Endodermal cell (in vitro differentiated cells): ENCODE measurements around the gene MR1. TPM values are rescaled to one million over a fixed set of nuclear protein-coding genes. Genes with fewer than 3 reads are reported as not detected.

Source experiments
- DNase-seq: peaks from one replicate; pipeline ENCODE4 v3.0.0-alpha.2; 2017
- H3K27ac ChIP-seq: 2 replicates; pipeline ENCODE4 v1.5.1; 2013; ENCODE audit warnings: mild to moderate bottlenecking, low read depth, low read length, moderate library complexity
- H3K27me3 ChIP-seq: 2 replicates; pipeline ENCODE4 v1.6.1; 2013; ENCODE audit warnings: mild to moderate bottlenecking, low read length, moderate library complexity; ENCODE audit not compliant: insufficient read depth, control insufficient read depth, poor library complexity, severe bottlenecking
- H3K36me3 ChIP-seq: 2 replicates; pipeline ENCODE4 v1.7.0; 2013; ENCODE audit warnings: mild to moderate bottlenecking, low read length, moderate library complexity; ENCODE audit not compliant: control insufficient read depth, insufficient read depth
- H3K4me1 ChIP-seq: one replicate; pipeline ENCODE4 v1.7.0; 2013; ENCODE audit warnings: low read length; ENCODE audit not compliant: control insufficient read depth, insufficient read depth
- H3K4me3 ChIP-seq: 2 replicates; pipeline ENCODE4 v1.5.1; 2013; ENCODE audit warnings: mild to moderate bottlenecking, low read length, moderate library complexity
- H3K9ac ChIP-seq: 2 replicates; pipeline ENCODE4 v1.6.1; 2013; ENCODE audit warnings: mild to moderate bottlenecking, low read length, moderate library complexity; ENCODE audit not compliant: poor library complexity, severe bottlenecking; ENCODE audit errors: extremely low read depth
- H3K9me3 ChIP-seq: 2 replicates; pipeline ENCODE4 v1.6.1; 2013; ENCODE audit warnings: mild to moderate bottlenecking, low read length, moderate library complexity; ENCODE audit not compliant: control insufficient read depth
- H3K27ac Mint-ChIP-seq: 2 replicates; pipeline ENCODE4 v1.8.0; 2020; ENCODE audit warnings: mixed read lengths
- H3K27me3 Mint-ChIP-seq: 2 replicates; pipeline ENCODE4 v1.8.0; 2021; ENCODE audit warnings: mild to moderate bottlenecking, mixed read lengths; ENCODE audit not compliant: insufficient read depth
- H3K36me3 Mint-ChIP-seq: 2 replicates; pipeline ENCODE4 v1.8.0; 2020; ENCODE audit warnings: low read depth, mixed read lengths
- H3K4me1 Mint-ChIP-seq: 2 replicates; pipeline ENCODE4 v1.8.0; 2020; ENCODE audit warnings: mixed read lengths
- H3K4me3 Mint-ChIP-seq: 2 replicates; pipeline ENCODE4 v1.8.0; 2020; ENCODE audit warnings: mild to moderate bottlenecking, moderate library complexity, mixed read lengths
- H3K9me3 Mint-ChIP-seq: 2 replicates; pipeline ENCODE4 v1.8.0; 2020; ENCODE audit warnings: mild to moderate bottlenecking, mixed read lengths
- CTCF ChIP-seq: fragments of 200-600 bp; sonication (generic); conservative IDR thresholded peaks from 2 replicates; pipeline ENCODE4 v1.5.0; 2021; ENCODE audit warnings: antibody characterized with exemption, mild to moderate bottlenecking
- WGBS, 2 experiments: methylation state at CpG; one replicate each; pipeline versions ENCODE4 v1.1.5 to v1.1.7; 2013; ENCODE audit warnings: missing lambda C conversion rate in 2 of 2, mixed read lengths in 1 of 2; ENCODE audit not compliant: insufficient coverage in 1 of 2, insufficient read length in 1 of 2; 5-methylcytosine and 5-hydroxymethylcytosine counted together
- total RNA-seq, 2 donors: library from RNA; stranded (reverse); fragmentation: NEBNext Ultra II Directional in 1 of 2; extraction: Animal tissue kit (Norgen Biotek cat#: 25700) in 1 of 2; gene quantifications; 2 replicates in 1 of 2; 3 replicates in 1 of 2; pipeline ENCODE4 v1.2.1, GENCODE V29; 2021

MR1 gene
- total RNA-seq, 2 donors from 2014 or later, result 0.22 to 0.35 TPM

GRCh38 chr1:181088079-181089016 lies 54.6 kb downstream of the MR1 start, which contains the start of gene IER5:
TSS of gene IER5 (plus strand) at chr1:181088700. CDS start at chr1:181088903, 203 bp downstream.
- H3K27ac ChIP-seq, result no peak within 1 kb of the TSS
- 5 to 9% methylated on average over 21 to 76 of the region's 76 CpGs for whole genome bisulfite sequencing, 2 experiments

GRCh38 chr1:181089017-181089675 lies 55.4 kb downstream of the MR1 start:
- peaks cover 9% of the 10 kb centered on the region for H3K4me1 ChIP-seq
- peak overlapping the region; percentile 93 for H3K27ac Mint-ChIP-seq
- DNase-seq, result no peak

More at GRCh38 chr1:181088079-181089016, 54.6 kb downstream of the MR1 start, which contains the start of gene IER5:
- no peak for TF ChIP-seq CTCF
- Mint-ChIP-seq H3K4me1 (peaks cover 33% of the 10 kb centered on the region), H3K9me3 (no peaks in the 10 kb centered on the region), H3K27me3 (peaks cover 33% of the 10 kb centered on the region), H3K36me3 (peaks cover 21% of the 10 kb centered on the region), H3K27ac (peak within 1 kb of the TSS; percentile 93), H3K4me3 (peak within 1 kb of the TSS; percentile 93)
- Histone ChIP-seq H3K36me3 (peaks cover 24% of the 10 kb centered on the region), H3K9me3 (no peaks in the 10 kb centered on the region), H3K9ac (peak within 1 kb of the TSS; percentile 71), H3K27me3 (no peaks in the 10 kb centered on the region), H3K4me3 (peak within 1 kb of the TSS; percentile 98), H3K4me1 (peaks cover 9% of the 10 kb centered on the region)
- peak; percentile 99 for DNase-seq

More at GRCh38 chr1:181089017-181089675, 55.4 kb downstream of the MR1 start:
- Histone ChIP-seq H3K4me3 (peak overlapping the region; percentile 98), H3K9me3 (no peaks in the 10 kb centered on the region), H3K36me3 (peaks cover 28% of the 10 kb centered on the region), H3K27ac (no peak overlapping the region), H3K9ac (peak overlapping the region; percentile 71), H3K27me3 (no peaks in the 10 kb centered on the region)
- TF ChIP-seq CTCF, result no peak
- WGBS, 2 experiments, result 0% methylated on average over 5 to 97 of the region's 97 CpGs
- Mint-ChIP-seq H3K9me3 (no peaks in the 10 kb centered on the region), H3K27me3 (peaks cover 33% of the 10 kb centered on the region), H3K36me3 (peaks cover 21% of the 10 kb centered on the region), H3K4me1 (peaks cover 30% of the 10 kb centered on the region), H3K4me3 (peak overlapping the region; percentile 93)
